Sigmoid colon (tissue), 4 donors: ENCODE data around the gene FREY1.
A peak's percentile ranks its signal among the peaks of the same experiment; 100 is the strongest.

Source experiments
- CTCF ChIP-seq, 4 experiments: fragments of 450-650 bp in 3 of 4; fragments of 200-600 bp in 1 of 4; IDR thresholded peaks; one replicate each; pipeline ENCODE4 v1.5.1; 2016 to 2019; ENCODE audit warnings: antibody characterized with exemption in 4 of 4, mild to moderate bottlenecking in 3 of 4, moderate library complexity in 2 of 4
- EP300 ChIP-seq, 4 donors: sonication (generic); formaldehyde crosslinking; IDR thresholded peaks; one replicate each; pipeline ENCODE4 v1.6.1; 2017; ENCODE audit warnings: antibody characterized with exemption in 4 of 4
- POLR2A ChIP-seq, 2 donors: fragments of 450-650 bp; IDR thresholded peaks; one replicate each; pipeline ENCODE4 v1.6.1; 2016; ENCODE audit warnings: antibody characterized with exemption in 2 of 2, mild to moderate bottlenecking in 2 of 2, moderate library complexity in 2 of 2
- POLR2AphosphoS5 ChIP-seq, 4 donors: sonication (generic); formaldehyde crosslinking; IDR thresholded peaks; one replicate each; pipeline ENCODE4 v1.6.1; 2017; ENCODE audit warnings: antibody characterized with exemption in 4 of 4

DNA sequence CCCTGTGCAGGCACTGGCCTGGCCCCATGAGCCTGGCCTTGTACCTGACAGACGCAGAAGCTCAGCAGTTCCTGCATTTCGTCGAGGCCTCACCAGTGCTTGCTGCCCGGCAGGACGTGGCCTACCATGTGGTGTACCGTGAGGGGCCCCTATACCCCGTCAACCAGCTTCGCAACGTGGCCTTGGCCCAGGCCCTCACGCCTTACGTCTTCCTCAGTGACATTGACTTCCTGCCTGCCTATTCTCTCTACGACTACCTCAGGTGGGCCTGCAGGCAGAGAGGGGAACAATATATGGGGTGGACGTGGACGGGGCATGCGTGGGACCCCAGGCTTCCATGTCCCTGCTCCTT lies 20.2 kb upstream of the FREY1 start:
- TF ChIP-seq CTCF (IDR thresholded peaks at IDR 0.05) (no peak), POLR2A (IDR thresholded peaks at IDR 0.05) (no peak), EP300 (IDR thresholded peaks at IDR 0.05) (no peak), POLR2AphosphoS5 (IDR thresholded peaks at IDR 0.05) (peak in 1 of 4 donors; percentile 17)
